GM21447 (cell line): ENCODE measurements around the gene SAT2.
"Not testable (repeated sequence)": the region's sequence is repeated elsewhere in the genome, so short reads cannot be mapped to it uniquely, and the experiment has no call there.

Experiments
- ATAC-seq: cut with Tn5 transposase; IDR thresholded peaks from one replicate; pipeline ENCODE4 v1.9.1; 2021; ENCODE audit not compliant: unreplicated experiment

Gene SAT2

DNA sequence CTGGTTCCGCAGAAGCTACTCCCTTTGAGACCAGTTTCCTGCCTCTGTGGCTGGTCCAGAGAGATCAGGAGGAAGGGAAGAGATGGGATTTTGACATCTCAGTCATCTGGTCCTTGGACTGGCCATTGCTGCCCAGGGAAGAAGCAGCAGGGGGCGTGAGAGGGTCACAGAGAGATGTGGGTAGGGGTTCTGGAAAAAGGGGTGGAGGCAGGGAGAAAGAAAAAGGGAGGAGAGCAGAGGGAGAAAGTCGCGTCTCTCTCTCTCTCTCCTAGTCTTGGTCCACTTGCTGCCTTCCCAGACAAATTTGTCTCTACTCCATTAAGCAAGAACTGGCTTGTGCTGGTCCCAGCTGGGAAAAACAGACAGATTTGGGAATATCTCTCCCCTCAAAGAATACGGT lies 6.8 kb upstream of the SAT2 start:
- no peak for ATAC-seq

DNA sequence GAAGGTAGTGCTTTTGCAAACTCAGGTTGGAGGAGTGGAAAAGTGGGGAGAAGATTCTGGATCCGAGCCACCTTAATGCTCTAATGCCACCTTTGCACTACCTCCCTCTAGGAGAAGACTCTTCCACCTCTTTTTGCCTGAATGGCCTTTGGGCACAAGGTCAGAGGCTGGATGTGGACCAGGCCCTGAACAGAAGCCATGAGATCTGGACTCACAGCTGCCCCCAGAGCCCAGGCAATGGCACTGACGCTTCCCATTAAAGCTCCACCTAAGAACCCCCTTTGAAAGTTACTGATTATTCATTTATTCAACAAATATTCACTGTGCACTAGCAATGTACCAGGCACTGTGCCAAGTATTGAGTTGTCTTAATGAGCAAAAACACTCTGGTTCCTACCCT lies 5.5 kb upstream of the SAT2 start:
- ATAC-seq: no peak

DNA sequence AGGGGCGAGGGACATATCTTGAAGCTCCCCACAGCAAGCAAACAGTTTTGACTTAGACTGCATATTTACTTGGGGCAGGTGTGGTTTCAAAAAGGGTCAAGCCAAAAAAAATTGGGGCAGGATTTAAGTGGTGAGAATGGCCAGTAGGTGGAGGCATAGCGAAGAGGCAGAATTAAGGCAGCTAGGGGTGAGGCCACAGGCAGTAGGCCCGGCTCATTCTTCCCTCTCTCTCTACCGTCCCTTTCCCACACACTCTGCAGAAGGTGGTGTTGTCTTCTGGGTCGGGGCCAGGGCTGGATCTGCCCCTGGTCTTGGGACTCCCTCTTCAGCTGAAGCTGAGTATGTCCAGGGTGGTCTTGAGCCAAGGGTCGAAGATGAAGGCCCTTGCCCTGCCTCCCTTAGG lies 4.9 kb upstream of the SAT2 start:
- ATAC-seq: no peak

DNA sequence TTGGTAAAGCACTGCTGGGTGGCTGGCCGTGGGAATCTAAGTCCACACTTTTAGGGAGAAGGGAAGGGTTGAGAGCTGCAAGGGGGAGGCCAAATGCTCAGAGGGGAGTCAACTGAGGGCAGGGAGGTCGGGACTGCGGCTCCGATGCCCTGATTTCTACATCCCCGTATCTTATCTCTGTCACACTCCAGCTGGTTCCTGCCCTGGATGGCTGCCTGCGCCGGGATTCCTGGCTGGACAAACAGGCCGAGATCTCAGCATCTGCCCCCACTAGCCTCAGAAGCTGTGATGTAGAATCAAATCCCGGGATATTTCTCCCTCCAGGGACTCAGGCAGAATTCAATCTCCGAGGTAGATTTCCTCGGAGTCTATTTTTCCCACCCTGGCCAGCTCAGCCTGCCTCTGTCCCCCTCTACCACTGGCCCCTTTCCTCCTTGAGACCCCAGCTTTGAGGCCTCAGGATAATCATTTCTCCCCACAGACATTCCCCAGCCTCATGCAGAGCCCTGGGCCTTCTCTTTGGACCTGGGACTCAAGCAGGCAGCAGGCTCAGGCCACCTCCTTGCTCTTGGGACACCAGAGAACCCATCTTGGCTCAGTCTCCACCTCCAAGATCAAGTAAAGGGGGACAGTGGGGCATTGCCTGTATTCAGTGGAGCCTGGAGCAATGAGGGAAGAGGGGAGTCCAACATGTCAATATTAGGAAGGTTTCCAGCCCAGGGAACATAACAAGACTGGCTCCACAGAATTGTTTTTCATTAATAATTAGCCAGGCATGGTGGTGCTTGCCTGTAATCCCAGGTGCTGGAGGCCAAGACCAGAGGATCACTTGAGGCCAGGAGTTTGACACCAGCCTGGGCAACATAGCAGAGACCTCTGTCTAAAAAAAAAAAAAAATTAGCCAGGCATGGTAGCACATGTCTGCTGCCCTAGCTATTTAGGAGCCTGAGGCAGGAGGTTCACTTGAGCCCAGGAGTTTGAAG lies 4.1 kb upstream of the SAT2 start:
- no peak for ATAC-seq

DNA sequence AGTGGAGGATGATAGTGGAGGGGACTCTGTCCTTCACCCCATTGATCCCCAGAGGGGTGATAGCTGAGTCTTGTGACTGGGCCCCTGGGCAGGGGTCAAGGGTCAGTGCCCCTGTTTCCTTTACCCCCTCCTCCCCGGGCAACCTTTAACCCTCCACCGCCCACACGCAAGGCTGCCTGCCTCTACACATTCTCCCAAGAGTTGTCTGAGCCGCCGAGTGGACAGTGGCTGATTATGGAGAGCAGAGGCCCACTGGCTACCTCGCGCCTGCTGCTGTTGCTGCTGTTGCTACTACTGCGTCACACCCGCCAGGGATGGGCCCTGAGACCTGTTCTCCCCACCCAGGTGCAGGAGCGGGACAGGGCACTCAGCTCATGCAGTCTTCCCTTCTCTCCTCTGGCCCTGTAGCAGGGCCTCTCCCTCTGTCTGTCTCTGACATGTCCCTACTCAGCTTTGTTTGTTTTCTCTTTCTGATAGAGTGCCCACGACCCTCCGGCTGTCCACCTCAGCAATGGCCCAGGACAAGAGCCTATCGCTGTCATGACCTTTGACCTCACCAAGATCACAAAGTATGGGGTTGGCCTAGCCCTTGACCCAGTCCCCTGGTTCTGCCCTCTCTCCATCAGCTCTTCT lies 2.4 kb upstream of the SAT2 start, which contains the start of gene SHBG:
Gene SHBG, plus strand, starts transcription at position 197 of the 633 bp plus-strand sequence. Its CDS starts 38 bp downstream, at position 235.
- no peak for ATAC-seq

DNA sequence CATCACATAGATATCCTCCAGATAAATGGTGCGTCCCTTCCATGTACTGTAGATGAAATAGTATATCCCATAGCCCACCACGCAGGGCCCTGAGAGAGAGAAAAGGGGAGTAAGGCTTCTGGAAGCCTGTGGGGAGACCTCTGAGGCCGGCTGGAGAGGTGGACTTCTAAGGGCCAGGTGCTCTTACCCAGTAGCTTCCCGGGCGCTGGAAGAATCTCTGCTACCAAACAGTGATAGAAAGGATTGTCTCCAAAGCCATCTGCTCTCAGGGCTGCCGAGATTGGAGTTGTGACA lies 718 bp downstream of the SAT2 start:
- ATAC-seq: no peak

DNA sequence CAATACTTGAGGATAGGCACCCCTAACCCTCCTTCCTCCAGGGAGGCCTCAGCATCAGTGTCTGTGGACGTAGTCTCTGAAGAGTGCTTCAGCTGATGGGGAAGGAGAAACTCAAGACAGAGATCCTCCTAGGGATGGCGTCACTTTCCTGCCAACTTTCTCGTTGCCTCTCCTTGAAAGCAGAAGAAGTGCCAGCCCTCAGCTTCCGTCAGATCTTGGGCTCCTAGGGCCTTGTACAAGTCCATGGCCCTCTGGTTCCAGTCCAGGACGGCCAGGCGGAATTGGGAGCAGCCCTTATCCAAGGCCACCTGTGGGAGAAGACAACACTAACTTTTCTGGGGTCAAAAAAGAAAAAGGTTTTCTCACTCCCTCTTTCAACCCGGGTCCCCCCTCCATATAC lies 1.3 kb downstream of the SAT2 start:
- no peak for ATAC-seq

DNA sequence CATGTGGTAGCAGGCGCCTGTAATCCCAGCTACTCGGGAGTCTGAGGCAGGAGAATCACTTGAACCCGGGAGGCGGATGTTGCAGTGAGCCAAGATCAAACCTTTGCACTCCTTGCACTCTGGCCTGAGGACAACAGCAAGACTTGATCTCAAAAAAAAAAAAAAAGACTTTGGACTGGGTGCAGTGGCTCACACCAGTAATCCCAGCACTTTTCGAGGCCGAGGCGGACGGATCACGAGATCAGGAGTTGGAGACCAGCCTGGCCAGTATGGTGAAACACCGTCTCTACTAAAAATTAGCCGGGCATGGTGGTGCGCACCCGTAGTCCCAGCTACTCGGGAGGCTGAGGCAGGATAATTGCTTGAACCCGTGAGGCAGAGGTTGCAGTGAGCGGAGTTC lies 1.9 kb downstream of the SAT2 start:
- ATAC-seq: not testable (repeated sequence)

DNA sequence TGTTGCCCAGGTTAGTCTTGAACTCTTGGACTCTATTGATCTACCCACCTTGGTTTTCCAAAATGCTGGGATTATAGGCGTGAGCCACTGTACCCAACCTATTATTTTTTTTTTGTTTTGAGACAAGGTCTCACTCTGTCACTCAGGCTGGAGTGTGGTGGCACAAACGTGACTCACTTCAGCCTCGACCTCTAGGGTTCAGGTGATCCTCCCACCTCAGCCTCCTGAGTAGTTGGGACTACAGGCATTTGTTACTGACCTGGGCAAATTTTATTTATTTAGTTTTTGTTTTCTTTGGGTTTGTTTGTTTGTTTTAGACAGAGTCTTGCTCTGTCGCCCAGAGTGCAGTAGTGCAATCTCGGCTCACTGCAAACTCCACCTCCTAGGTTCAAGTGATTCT lies 4.0 kb downstream of the SAT2 start:
- ATAC-seq: no peak

DNA sequence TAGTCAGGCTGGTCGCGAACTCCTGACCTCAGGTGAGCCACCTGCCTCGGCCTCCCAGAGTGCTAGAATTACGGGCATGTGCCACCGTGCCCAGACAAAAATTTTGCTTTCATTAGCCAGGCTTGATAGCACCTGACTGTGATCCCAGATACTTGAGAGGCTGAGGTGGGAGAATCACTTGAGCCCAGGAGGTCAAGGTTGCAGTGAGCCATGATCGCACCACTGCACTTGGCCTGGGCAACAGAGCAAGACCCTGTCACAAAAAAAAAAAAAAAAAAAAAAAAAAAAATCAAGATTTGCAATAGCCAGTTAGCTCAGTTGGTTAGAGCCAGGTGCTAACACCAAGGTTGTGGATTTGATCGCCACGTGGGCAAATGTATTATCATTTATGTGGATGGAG lies 6.8 kb downstream of the SAT2 start:
- no peak for ATAC-seq

DNA sequence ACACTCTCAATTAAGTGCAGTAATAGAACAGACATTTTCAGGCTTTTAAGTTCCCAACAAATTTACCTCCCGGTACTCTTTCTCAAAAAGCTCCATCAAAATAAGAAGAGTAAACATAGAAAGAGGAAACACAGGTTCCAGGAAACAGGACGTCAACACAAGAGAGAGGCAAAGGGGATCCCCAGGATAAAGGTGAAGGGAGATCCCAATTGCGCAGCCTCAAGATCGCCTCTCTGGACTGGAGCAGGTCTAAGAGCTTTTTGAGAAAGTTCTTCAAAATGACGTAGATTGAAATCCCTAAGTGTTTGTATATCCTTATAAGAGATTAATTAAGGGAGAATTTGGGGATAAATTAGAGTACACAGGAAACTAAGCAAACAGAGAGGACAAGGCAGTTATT lies 9.0 kb downstream of the SAT2 start:
- ATAC-seq: no peak

DNA sequence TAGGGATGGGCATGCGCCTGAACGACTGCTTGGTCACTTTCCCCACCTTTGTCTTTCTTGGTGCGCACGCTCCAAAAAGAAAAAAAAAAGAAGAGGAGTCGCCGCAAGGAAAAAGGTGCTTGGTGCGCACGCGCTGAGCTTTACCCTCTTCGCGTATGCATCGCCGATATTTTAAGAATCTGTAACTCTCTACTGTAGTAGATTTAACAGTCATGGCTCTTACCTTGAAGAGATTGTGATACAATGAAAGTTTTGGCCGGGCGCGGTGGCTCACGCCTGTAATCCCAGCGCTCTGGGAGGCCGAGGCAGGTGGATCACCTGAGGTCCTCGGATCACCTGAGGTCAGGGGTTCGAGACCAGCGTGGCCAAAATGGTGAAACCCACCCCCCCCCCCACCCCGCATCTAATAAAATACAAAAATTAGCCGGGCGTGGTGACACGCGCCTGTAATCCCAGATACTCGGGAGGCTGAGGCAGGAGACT lies 12.3 kb downstream of the SAT2 start:
- ATAC-seq: no peak

DNA sequence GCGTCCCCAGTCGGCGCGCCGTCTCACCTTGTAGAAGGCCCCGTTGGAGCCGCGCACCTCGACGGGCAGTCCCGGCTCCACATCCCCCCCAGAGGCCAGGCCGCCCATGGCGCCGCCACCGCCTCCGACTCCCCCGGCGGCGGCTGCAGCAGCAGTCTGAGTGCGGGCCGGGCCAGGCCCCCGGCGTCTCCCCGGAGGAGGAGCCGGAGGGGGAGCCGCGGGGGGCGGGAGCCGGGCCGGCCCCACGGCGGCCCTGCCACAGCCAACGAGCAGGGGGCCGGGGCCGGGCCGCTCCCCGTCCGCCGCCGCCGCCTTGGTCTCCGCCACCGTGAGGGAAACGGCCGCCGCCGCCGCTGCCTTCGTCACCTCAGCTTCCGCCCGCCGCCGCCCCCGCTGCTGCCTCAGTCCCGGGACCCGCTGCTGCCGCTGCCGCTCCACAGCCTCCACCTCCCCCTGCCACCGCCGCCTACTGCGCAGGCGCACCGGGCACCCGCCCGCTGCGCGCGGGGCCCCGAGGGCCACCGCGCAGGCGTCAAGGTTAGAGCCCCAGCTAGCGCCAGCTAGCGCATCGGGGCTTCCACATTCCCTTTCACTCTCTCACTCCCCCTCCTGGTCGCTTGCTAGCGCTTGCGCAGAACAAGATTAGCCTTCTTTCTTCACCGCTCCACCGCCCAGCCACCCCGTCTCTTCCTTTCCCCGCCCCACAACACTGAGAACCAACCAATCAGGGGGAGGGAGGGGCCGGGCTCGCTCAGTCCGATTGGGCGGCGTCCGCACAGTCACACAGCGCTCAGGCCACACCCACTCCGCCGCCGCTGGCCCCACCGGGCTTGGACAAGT lies 13.0 kb downstream of the SAT2 start, which contains the start of gene FXR2:
Gene FXR2, minus strand, starts transcription at position 473 of the 840 bp plus-strand sequence. Its CDS starts 365 bp downstream, at position 108.
- ATAC-seq: peak; percentile 81

DNA sequence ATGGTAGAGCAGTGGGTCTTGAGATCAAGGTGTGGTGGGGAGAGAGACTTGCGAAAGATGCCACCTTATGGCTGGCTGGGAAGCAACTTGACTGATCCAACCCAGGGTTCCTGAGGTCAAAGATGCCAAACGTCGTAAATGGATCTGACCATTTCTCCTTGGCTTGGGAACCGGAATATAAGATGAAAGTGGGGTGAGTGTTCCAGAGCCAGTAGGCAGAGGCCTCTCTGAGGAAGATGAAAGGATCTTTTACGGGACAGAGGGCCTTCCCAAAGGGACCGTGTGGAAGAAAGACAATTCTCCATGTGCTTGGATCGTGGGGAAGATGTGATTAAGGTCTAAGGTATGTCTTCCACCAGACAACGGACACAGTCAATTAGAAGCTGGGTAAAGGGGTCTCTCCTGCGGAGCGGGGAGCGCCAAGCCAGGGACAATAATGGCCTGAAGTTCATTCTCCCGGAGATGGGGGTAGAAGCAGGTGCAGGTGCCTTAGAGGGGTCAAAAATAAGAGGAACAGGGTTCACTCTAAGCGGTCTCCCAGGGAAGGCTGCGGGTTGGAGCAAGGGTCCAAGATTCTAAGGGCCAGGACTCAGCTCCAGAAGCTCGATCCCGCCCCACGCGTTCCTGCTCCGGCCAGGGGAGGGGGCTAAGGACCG lies 13.7 kb downstream of the SAT2 start:
- ATAC-seq: no peak

DNA sequence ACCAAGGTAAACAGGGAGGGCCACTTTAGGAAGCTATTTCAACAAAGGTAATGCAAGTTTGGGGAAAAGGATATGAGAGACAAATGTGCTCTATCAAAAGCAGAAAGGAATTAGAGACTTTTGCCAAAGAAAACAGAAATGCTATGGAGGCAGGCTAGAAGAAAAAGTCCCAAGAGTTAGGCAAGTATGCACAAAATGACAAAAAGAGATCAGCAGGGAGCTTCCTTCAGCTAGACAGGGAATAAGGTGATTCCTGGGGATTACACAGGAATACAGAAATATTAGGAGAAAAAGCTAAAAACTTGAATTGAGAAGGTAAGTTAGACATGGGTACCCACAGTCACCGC lies 15.4 kb downstream of the SAT2 start:
- ATAC-seq: no peak

DNA sequence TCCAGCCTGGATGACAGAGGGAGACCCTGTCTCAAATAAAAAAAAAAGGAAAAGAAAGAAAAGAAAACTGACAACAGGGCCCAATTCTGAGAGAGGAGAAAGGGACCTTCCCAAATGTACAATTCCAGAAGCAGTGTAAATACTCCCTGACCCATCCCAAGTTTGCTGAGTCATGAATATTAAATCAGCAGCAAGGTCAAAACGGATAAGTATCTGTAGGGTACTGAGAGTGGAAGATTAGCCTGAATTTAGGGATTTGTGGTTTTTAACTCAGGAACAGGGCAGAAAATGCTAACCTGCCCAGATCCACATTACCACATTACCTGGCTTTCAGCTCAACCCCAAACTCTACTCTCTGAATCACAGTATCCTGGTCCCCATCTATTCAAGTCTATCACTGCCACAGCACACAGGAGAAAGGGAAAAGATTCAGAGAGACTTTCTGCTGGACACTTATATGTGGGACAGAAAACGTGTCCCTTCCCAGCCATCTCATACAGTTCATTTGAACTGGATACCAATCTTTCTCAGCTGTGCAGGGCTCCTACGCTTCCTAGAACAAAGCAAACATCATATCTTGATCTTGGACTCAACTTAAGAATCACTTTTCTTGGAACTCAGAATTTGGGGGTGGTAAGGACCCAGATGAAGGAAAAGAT lies 15.9 kb downstream of the SAT2 start:
- no peak for ATAC-seq

DNA sequence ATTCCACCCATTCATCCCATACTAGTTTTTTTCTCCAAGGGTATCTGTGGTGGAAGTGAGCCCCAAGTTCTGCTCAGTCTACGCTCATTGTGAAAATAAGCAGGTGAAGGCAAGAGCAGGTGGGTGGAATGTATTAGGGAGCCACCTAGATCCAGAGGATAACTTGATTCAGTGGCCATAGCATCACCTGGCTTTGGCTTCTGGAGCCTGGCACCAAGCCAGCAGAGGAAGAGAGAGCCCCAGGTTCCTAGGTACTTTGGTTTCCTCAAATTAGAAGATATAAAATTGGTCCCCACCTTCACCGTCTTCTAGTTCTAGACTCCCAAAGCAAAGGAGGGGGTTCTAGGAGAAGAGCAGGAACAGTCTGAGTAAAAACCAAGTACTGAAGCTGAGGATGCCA lies 17.0 kb downstream of the SAT2 start:
- no peak for ATAC-seq

DNA sequence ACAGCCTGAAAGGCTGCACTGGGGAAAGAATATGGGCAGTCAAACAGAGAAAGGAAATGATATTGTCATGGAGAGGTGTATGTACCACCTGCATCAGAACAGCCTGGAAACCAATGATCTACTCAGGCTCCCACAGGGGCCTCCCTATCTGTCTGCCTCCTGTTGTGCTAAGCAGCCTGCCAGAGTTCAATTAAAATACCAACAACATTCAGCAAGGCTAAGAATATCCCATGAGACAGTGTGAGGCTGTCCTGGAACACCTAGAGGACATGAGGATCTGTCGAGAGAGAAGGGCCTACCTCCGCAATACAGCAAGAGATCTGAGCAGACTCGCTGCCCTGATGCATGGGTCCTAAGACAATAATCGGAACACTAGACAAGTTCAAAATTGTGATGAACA lies 21.3 kb downstream of the SAT2 start:
- ATAC-seq: no peak

DNA sequence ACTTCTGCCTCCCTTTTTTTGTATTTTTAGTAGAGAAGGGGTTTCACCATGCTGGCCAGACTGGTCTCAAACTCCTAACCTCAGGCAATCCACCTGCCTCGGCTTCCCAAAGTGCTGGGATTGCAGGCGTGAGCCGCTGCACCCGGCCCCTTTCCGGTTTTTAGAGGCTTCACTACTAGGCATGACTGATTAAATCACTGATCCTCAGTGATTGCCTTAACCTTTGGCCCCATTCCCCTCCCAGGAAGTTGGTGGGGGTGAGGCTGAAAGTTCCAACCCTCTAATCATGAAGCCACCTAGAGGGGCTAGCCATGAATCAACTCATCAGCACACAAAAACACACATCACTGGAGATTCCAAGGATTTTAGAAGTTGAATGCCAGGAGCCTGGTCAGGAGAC lies 30.1 kb downstream of the SAT2 start:
- ATAC-seq: not testable (repeated sequence)

DNA sequence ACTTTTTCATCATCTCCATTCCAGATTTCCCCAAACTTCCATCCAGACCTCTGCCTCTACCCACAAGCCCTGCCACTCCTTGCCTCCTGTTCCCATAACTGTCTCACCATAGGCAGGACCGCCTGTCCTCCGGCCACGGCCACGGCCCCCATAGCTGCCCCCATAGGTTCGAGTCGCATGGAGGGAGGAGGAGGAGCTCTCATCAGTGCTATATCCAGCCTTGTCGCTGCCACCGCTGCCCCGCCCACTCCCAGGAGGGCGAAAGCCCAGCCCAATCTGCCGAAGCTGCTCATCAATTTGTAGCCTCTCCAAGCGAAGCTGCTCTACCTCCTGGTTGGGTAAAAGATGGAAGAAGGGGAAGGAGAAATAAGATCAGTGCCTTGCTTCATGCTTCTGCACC lies 34.3 kb downstream of the SAT2 start:
- no peak for ATAC-seq
